ENCODE results near the gene DCC.

DNA sequence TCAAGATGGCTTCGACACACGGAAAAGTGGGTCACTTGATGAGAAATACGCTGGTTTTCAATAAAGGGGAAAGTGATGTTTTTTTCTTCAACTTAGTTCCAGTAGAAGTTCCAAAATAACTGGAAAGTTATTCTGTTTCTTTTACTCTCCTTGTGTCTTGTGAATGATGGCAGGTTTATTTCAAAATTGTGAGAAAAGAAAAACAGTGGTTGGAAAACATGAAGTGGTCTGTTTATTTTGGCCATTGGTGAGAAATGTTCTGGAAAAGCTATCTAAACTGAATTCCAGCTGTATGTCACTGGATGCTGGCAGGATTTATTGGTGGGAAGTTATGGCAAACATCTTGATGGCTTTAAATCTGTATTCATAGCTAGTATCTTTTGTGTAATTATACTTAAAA, 484.1 kb downstream of the DCC start:
- TF ChIP-seq, protein P1, sequence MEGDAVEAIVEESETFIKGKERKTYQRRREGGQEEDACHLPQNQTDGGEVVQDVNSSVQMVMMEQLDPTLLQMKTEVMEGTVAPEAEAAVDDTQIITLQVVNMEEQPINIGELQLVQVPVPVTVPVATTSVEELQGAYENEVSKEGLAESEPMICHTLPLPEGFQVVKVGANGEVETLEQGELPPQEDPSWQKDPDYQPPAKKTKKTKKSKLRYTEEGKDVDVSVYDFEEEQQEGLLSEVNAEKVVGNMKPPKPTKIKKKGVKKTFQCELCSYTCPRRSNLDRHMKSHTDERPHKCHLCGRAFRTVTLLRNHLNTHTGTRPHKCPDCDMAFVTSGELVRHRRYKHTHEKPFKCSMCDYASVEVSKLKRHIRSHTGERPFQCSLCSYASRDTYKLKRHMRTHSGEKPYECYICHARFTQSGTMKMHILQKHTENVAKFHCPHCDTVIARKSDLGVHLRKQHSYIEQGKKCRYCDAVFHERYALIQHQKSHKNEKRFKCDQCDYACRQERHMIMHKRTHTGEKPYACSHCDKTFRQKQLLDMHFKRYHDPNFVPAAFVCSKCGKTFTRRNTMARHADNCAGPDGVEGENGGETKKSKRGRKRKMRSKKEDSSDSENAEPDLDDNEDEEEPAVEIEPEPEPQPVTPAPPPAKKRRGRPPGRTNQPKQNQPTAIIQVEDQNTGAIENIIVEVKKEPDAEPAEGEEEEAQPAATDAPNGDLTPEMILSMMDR (IDR thresholded peaks at IDR 0.05) = no peak
- TF ChIP-seq POLR2A (IDR thresholded peaks at IDR 0.05) = no peak

All from body of pancreas (tissue), 4 donors.